GM12873 (cell line): ENCODE results near the gene SLC25A48.

Experiments
- CTCF ChIP-seq: IDR thresholded peaks from 2 replicates; pipeline ENCODE4 v1.5.1; 2012; ENCODE audit warnings: low read depth, mild to moderate bottlenecking, moderate library complexity, low read length, control low read depth; ENCODE audit not compliant: insufficient read depth; ENCODE audit errors: missing control alignments

Gene SLC25A48

GRCh38 chr5:135834639-135835529 is at the start of gene SLC25A48:
Gene SLC25A48, plus strand, starts transcription at chr5:135834663. Its CDS starts 185 bp downstream, at chr5:135834848.
- TF ChIP-seq CTCF = no peak

GRCh38 chr5:135800656-135801055 is 33.8 kb upstream of the SLC25A48 start:
- no peak for TF ChIP-seq CTCF

- no peak for TF ChIP-seq CTCF
These were observed 24.1 kb upstream of the SLC25A48 start for GRCh38 chr5:135810188-135810943.

GRCh38 chr5:135811007-135811406 is 23.5 kb upstream of the SLC25A48 start:
- TF ChIP-seq CTCF = no peak

- no peak for TF ChIP-seq CTCF
These were observed 20.7 kb upstream of the SLC25A48 start for GRCh38 chr5:135813758-135814157.

GRCh38 chr5:135814316-135814715 is 20.1 kb upstream of the SLC25A48 start:
- TF ChIP-seq CTCF = no peak

- TF ChIP-seq CTCF = no peak
These were observed 19.7 kb upstream of the SLC25A48 start for GRCh38 chr5:135814812-135815211.
